Karpas-422 (cell line): ENCODE data around the gene HASPIN. TPM values are rescaled to one million over a fixed set of nuclear protein-coding genes. Genes with fewer than 3 reads are reported as not detected.
A peak's percentile ranks its signal among the peaks of the same experiment; 100 is the strongest.

Source experiments
- DNase-seq: peaks from one replicate; pipeline ENCODE4 v3.0.0-alpha.2; 2015
- H2AFZ ChIP-seq: fragments of 200-600 bp; sonication (generic); 2 replicates; pipeline ENCODE4 v1.6.1; 2014; ENCODE audit warnings: antibody characterized with exemption, low read length, mixed read lengths
- H3K27ac ChIP-seq: fragments of 200-600 bp; sonication (generic); 2 replicates; pipeline ENCODE4 v1.5.1; 2014; ENCODE audit warnings: mild to moderate bottlenecking, low read length, moderate library complexity
- H3K27me3 ChIP-seq: fragments of 200-600 bp; sonication (generic); 2 replicates; pipeline ENCODE4 v1.6.1; 2014; ENCODE audit warnings: low read length, mixed read lengths
- H3K36me3 ChIP-seq: fragments of 200-600 bp; sonication (generic); 2 replicates; pipeline ENCODE4 v1.6.1; 2014; ENCODE audit warnings: low read length, mixed read lengths; ENCODE audit not compliant: insufficient read depth
- H3K4me1 ChIP-seq: fragments of 200-600 bp; sonication (generic); 2 replicates; pipeline ENCODE4 v1.6.1; 2014; ENCODE audit warnings: mild to moderate bottlenecking, low read length, mixed read lengths
- H3K4me2 ChIP-seq: fragments of 200-600 bp; sonication (generic); 2 replicates; pipeline ENCODE4 v1.6.1; 2014; ENCODE audit warnings: low read length, low read depth, mild to moderate bottlenecking; ENCODE audit not compliant: poor library complexity, severe bottlenecking
- H3K4me3 ChIP-seq: fragments of 200-600 bp; sonication (generic); 2 replicates; pipeline ENCODE4 v1.5.1; 2014; ENCODE audit warnings: mild to moderate bottlenecking, antibody characterized with exemption, low read length, mixed read lengths
- H3K79me2 ChIP-seq: fragments of 200-600 bp; sonication (generic); 2 replicates; pipeline ENCODE4 v1.6.1; 2014; ENCODE audit warnings: mild to moderate bottlenecking, low read length, mixed read lengths
- H3K9ac ChIP-seq: fragments of 200-600 bp; sonication (generic); 2 replicates; pipeline ENCODE4 v1.6.0; 2014; ENCODE audit warnings: low read length
- H3K9me2 ChIP-seq: fragments of 200-600 bp; sonication (generic), shearing (Covaris generic); replicated peaks from 2 replicates; pipeline ENCODE4 v1.6.0; 2014; ENCODE audit warnings: mild to moderate bottlenecking, low read length, moderate library complexity; ENCODE audit not compliant: insufficient read depth
- H3K9me3 ChIP-seq: fragments of 300-700, 200-600 bp; sonication (generic); 2 replicates; pipeline ENCODE4 v1.6.1; 2014; ENCODE audit warnings: low read length, mixed read lengths
- H4K20me1 ChIP-seq: fragments of 200-600 bp; sonication (generic); 2 replicates; pipeline ENCODE4 v1.6.1; 2014; ENCODE audit warnings: mild to moderate bottlenecking, antibody characterized with exemption, low read length, low read depth; ENCODE audit not compliant: insufficient read depth
- total RNA-seq: library from RNA; depleted of rRNA; stranded (reverse); fragments of >200 nt; shearing (Covaris generic); gene quantifications from 2 replicates; pipeline ENCODE4 v1.2.3, GENCODE V29; 2014; ENCODE audit warnings: low replicate concordance

HASPIN gene
- total RNA-seq, 1 experiment from 2014 or later: 20.3 TPM

DNA sequence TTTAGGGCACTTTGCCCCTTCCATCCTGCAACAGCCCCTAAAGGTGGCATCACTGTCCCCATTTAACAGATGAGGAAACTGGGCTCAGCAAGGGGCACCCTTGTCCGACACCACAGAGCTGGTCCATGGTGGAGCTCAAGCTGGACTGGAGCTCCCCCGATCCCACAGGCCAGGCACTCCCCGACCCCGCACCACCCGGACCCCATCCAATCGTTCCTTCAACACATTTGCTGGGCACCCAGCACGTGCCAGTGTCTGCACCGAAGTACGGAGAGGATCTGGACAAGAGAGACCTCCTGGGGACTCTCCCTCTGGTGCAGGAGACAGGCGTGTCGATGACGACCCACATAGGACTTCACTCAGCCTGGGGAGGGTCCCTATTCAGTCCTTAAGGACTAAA, 41.7 kb upstream of the HASPIN start:
- no peak overlapping the region for H3K27ac ChIP-seq
- no peaks in the 10 kb centered on the region for H3K27me3 ChIP-seq
- no peaks in the 10 kb centered on the region for H4K20me1 ChIP-seq
- H3K9me2 ChIP-seq: no peaks in the 10 kb centered on the region
- H3K4me2 ChIP-seq: no peak overlapping the region
- H3K4me3 ChIP-seq: no peak overlapping the region
- peaks cover 13% of the 10 kb centered on the region for H3K4me1 ChIP-seq
- H3K9me3 ChIP-seq: no peaks in the 10 kb centered on the region
- no peaks in the 10 kb centered on the region for H3K79me2 ChIP-seq
- H3K36me3 ChIP-seq: 0 out of 2 replicates have a peak, but pooled peaks cover 4% of the 10 kb centered on the region
- DNase-seq: no peak
- H2AFZ ChIP-seq: no peak overlapping the region
- no peak overlapping the region for H3K9ac ChIP-seq

DNA sequence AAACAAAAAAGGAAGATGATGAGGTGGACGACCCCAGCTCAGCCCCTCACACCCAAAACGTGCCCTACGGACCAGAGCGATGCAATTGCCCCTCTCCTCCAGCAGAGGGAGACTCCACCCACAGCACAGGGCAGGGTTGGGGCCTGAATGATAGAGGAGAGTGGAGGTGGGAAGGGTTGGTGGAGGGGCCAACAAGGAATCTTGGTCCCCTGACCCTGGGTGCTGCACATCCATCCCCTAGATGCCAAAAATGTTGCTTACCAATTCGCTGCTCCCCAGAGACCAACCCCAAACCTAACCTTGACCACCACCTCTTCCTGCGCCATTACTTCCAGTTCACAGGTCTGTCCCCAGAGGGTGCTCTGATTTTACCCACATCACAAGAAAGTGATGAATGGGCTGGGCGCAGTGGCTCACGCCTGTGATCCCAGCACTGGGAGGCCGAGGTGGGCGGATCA, 40.6 kb upstream of the HASPIN start:
- Histone ChIP-seq H3K36me3 (0 out of 2 replicates have a peak, but pooled peaks cover 4% of the 10 kb centered on the region), H3K79me2 (no peaks in the 10 kb centered on the region), H3K9ac (no peak overlapping the region), H3K9me3 (no peaks in the 10 kb centered on the region), H3K27me3 (no peaks in the 10 kb centered on the region), H3K9me2 (no peaks in the 10 kb centered on the region), H2AFZ (no peak overlapping the region), H3K27ac (no peak overlapping the region), H3K4me2 (no peak overlapping the region), H3K4me1 (peaks cover 16% of the 10 kb centered on the region), H4K20me1 (no peaks in the 10 kb centered on the region), H3K4me3 (no peak overlapping the region)
- peak; percentile 88 for DNase-seq

DNA sequence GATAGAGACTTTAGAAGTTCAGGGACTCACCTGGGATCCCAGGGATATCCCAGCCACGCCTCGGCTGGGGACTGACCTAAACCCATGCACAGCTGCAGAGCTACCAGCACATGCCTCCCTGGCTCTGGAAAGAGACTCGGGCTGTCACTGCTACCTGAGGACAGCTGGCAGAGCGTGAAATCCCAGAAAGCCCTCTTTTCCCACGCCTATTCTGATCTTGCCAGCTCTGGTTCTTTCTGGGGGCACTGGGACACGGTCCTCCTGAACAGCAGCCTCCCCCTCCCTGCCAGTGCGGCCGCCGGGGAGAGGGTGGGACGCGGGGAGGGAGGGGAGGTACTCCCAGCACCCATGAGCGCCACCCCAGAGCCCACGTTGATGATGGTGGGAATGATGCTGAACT, 38.5 kb upstream of the HASPIN start:
- Histone ChIP-seq H3K27ac (peak overlapping the region; percentile 88), H3K4me3 (no peak overlapping the region), H3K36me3 (0 out of 2 replicates have a peak, but pooled peaks cover 4% of the 10 kb centered on the region), H3K9ac (peak overlapping the region; percentile 21; the same call in 1 of the 2 replicates), H3K79me2 (0 out of 2 replicates have a peak, but pooled peaks cover 2% of the 10 kb centered on the region), H4K20me1 (peaks cover 2% of the 10 kb centered on the region; the same call in 1 of the 2 replicates), H3K4me1 (peaks cover 37% of the 10 kb centered on the region), H3K4me2 (no peak overlapping the region), H2AFZ (no peak overlapping the region), H3K27me3 (no peaks in the 10 kb centered on the region), H3K9me2 (no peaks in the 10 kb centered on the region), H3K9me3 (no peaks in the 10 kb centered on the region)
- peak; percentile 54 for DNase-seq

DNA sequence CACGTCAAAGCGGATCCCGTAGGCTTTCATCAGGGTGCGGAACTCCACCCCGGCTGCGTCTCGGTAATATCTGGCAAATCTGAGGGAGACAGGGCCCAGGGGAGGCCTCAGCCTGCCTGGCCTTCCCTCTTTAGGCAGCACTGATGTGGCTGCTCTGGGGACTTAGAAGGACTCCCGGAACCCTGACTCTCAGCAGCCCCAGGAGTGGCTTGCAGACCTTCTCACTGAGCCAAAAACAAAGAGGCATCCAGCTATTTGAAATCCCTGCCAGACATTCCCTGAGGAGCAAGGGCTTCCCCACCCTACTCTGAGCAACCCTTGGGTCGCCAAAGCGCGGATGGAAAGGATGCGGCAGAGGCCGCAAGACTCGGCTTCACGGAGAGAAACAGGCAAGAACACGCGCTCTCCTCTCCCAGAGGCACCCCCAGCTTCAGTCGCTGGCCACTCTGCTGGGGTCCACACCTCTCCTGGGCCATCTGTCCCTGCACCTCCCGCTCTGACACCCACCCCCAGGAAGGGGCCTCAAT, 35.6 kb upstream of the HASPIN start:
- Histone ChIP-seq H3K36me3 (no peaks in the 10 kb centered on the region), H3K9ac (peak overlapping the region; percentile 38), H3K27me3 (no peaks in the 10 kb centered on the region), H4K20me1 (peaks cover 13% of the 10 kb centered on the region), H3K4me3 (peak overlapping the region; percentile 2; the same call in 1 of the 2 replicates), H3K4me1 (peaks cover 61% of the 10 kb centered on the region), H2AFZ (no peak overlapping the region), H3K9me2 (no peaks in the 10 kb centered on the region), H3K27ac (peak overlapping the region; percentile 90), H3K79me2 (peaks cover 20% of the 10 kb centered on the region), H3K9me3 (no peaks in the 10 kb centered on the region), H3K4me2 (peak overlapping the region; percentile 35)
- peak; percentile 74 for DNase-seq

DNA sequence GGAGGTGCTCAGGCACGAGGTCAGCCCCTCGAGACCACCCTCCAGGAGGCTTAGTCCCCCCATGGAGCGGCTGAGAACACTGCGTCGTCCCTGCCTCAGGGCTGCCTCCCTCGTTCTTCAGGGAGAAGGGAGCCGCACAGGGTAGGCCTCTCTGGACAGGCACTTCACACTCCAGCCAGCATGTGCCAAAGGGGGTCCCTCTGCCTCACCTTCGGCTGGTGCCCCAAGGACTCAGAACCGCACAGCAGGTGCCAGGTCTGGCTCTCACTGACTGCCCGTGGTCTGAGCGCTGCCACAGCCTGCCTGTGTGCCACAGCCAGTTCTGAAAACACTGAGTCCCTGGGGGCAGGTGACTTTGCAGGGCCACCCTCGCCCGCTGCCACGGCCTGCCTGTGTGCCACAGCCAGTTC, 34.8 kb upstream of the HASPIN start:
- no peak for DNase-seq
- no peaks in the 10 kb centered on the region for H3K9me3 ChIP-seq
- peaks cover 62% of the 10 kb centered on the region for H3K4me1 ChIP-seq
- H2AFZ ChIP-seq: no peak overlapping the region
- H3K9me2 ChIP-seq: no peaks in the 10 kb centered on the region
- peak overlapping the region; percentile 90 for H3K27ac ChIP-seq
- H3K79me2 ChIP-seq: peaks cover 20% of the 10 kb centered on the region
- no peaks in the 10 kb centered on the region for H3K27me3 ChIP-seq
- H3K36me3 ChIP-seq: no peaks in the 10 kb centered on the region
- peak overlapping the region; percentile 38 for H3K9ac ChIP-seq
- peaks cover 13% of the 10 kb centered on the region for H4K20me1 ChIP-seq
- H3K4me3 ChIP-seq: no peak overlapping the region
- H3K4me2 ChIP-seq: peak overlapping the region; percentile 35

DNA sequence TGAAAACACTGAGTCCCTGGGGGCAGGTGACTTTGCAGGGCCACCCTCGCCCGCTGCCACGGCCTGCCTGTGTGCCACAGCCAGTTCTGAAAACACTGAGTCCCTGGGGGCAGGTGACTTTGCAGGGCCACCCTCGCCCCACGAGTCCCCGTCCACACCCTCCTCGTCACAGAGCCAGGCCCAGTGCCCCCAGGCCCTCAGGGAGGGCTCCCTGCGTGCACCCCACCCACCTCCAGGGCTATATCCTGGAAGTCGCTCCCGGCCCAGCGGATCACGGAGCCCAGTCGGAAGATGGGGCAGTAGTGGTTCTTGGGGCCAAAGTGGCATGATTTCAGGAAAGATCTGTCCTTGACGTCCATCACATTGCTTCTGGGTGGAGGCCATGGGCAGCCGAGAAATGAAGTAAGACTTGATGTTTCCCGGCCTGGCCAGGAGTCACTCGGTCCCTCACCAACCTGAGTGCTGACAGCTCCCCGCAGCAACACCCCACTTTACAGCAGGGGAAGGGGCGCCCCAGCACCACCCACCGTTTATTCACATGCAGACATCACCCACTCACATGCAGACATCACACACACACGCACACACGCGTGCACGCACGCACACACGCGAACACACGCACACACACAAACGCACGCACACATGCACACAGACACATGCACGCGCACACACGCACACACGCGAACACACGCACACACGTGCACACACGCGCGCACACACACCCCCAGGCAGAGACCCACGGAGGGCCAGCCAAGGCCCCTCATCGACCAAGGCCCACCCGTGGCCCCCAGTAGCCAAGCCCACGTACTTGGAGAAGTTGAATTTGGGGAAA, 34.2 kb upstream of the HASPIN start:
- no peak overlapping the region for H2AFZ ChIP-seq
- H3K9ac ChIP-seq: peak overlapping the region; percentile 21
- H3K79me2 ChIP-seq: peaks cover 20% of the 10 kb centered on the region
- peaks cover 13% of the 10 kb centered on the region for H4K20me1 ChIP-seq
- H3K27me3 ChIP-seq: no peaks in the 10 kb centered on the region
- H3K9me2 ChIP-seq: no peaks in the 10 kb centered on the region
- H3K4me3 ChIP-seq: no peak overlapping the region
- no peaks in the 10 kb centered on the region for H3K36me3 ChIP-seq
- H3K9me3 ChIP-seq: no peaks in the 10 kb centered on the region
- peak overlapping the region; percentile 37 for H3K4me2 ChIP-seq
- H3K27ac ChIP-seq: peak overlapping the region; percentile 90
- no peak for DNase-seq
- H3K4me1 ChIP-seq: peaks cover 68% of the 10 kb centered on the region

DNA sequence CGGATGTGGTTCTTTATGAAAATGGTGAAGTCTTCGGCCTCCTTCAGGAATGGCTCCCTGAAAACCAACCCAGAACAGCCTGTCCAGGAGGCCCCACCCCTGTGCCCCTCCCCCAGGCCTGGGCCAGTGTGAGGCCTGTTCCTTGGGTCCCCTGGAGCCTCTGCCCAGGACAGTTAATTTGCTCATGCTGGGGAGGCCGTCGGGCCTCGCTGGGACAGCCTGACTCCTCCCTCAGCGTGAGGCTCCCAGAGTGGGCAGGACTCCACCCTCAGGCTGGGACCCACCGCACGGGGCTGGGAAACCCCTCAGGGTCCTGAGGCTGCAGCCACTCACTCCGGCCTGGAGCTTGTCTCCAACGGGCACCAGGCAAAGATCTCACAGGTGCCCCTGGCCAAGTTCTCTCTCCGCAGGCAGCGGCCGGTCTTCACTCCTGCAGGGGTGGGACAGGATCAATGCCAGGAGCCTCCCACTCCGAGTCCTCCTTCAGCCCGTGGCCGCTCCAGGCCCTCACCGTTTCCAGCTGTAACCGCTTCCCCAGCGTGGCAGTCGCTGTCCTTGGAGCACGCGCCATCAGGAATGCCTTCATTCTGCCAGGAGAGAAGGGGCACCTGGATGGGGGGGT, 33.5 kb upstream of the HASPIN start:
- no peak overlapping the region for H2AFZ ChIP-seq
- no peaks in the 10 kb centered on the region for H3K9me2 ChIP-seq
- no peaks in the 10 kb centered on the region for H3K9me3 ChIP-seq
- peaks cover 72% of the 10 kb centered on the region for H3K4me1 ChIP-seq
- H3K9ac ChIP-seq: peak overlapping the region; percentile 13; the same call in 1 of the 2 replicates
- no peak for DNase-seq
- H3K27ac ChIP-seq: peak overlapping the region; percentile 90
- peaks cover 13% of the 10 kb centered on the region for H4K20me1 ChIP-seq
- H3K4me3 ChIP-seq: no peak overlapping the region
- H3K79me2 ChIP-seq: peaks cover 28% of the 10 kb centered on the region
- no peaks in the 10 kb centered on the region for H3K36me3 ChIP-seq
- no peaks in the 10 kb centered on the region for H3K27me3 ChIP-seq
- peak overlapping the region; percentile 37 for H3K4me2 ChIP-seq

DNA sequence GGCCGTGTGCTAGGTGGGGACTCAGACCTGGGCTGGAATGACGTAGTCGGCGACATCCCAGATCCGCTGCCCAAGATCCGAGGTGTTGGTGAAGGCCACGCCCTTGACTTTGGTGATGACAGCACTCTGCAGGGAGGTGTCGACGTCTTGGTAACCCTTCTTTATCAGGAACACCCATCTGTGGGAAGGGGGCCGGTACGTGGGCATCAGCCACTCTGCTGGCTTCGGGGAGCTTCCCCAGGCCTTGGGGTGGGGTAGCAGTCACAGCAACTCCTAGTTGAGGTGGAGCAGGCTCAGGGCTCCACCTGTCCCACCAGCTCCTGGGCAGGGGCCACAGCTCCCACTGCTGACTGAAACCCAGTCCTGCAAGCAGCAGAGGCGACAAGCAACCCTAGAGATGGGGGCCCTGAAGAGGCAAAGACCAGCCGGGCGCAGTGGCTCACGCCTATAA, 32.1 kb upstream of the HASPIN start:
- Histone ChIP-seq H3K79me2 (peaks cover 30% of the 10 kb centered on the region), H3K9ac (no peak overlapping the region), H3K9me3 (no peaks in the 10 kb centered on the region), H4K20me1 (peaks cover 13% of the 10 kb centered on the region), H3K4me2 (no peak overlapping the region), H3K36me3 (no peaks in the 10 kb centered on the region), H3K4me3 (no peak overlapping the region), H3K27ac (no peak overlapping the region; the same call in 1 of the 2 replicates), H2AFZ (no peak overlapping the region), H3K9me2 (no peaks in the 10 kb centered on the region), H3K27me3 (no peaks in the 10 kb centered on the region), H3K4me1 (peaks cover 73% of the 10 kb centered on the region)
- peak; percentile 62 for DNase-seq
